ENCODE measurements around the gene C9orf43.
"Not testable (repeated sequence)": the region's sequence is repeated elsewhere in the genome, so short reads cannot be mapped to it uniquely, and the experiment has no call there.

The C9orf43 gene

GRCh38 chr9:113403646-113404045 lies 6.9 kb upstream of the C9orf43 start:
- H3K4me3 ChIP-seq (ENCODE audit: low read depth, low read length): no peak overlapping the region
- TF ChIP-seq CTCF (conservative IDR thresholded peaks at IDR 0.05; ENCODE audit: low read depth, low read length): no peak
- DNase-seq (ENCODE audit: low read depth): peak; percentile 21

GRCh38 chr9:113406353-113406752 lies 4.2 kb upstream of the C9orf43 start:
- DNase-seq (ENCODE audit: low read depth); H3K4me3 ChIP-seq (ENCODE audit: low read depth, low read length): not testable (repeated sequence)

GRCh38 chr9:113406873-113407511 lies 3.6 kb upstream of the C9orf43 start:
- not testable (repeated sequence) for H3K4me3 ChIP-seq (ENCODE audit: low read depth, low read length)
- DNase-seq (ENCODE audit: low read depth): peak; percentile 90
- peak; percentile 89 for TF ChIP-seq CTCF (conservative IDR thresholded peaks at IDR 0.05; ENCODE audit: low read depth, low read length)

GRCh38 chr9:113409481-113409880 lies 1.1 kb upstream of the C9orf43 start:
- DNase-seq (ENCODE audit: low read depth): peak; percentile 8
- TF ChIP-seq CTCF (conservative IDR thresholded peaks at IDR 0.05; ENCODE audit: low read depth, low read length): no peak
- H3K4me3 ChIP-seq (ENCODE audit: low read depth, low read length): peak overlapping the region; percentile 95

GRCh38 chr9:113409883-113410206 lies 702 bp upstream of the C9orf43 start:
- no peak for DNase-seq (ENCODE audit: low read depth)
- no peak for TF ChIP-seq CTCF (conservative IDR thresholded peaks at IDR 0.05; ENCODE audit: low read depth, low read length)
- H3K4me3 ChIP-seq (ENCODE audit: low read depth, low read length): peak overlapping the region; percentile 95

- no peak for TF ChIP-seq CTCF (conservative IDR thresholded peaks at IDR 0.05; ENCODE audit: low read depth, low read length)
- DNase-seq (ENCODE audit: low read depth): no peak
- H3K4me3 ChIP-seq (ENCODE audit: low read depth, low read length): no peak overlapping the region
These were observed 5.7 kb downstream of the C9orf43 start for GRCh38 chr9:113416149-113416721.

GRCh38 chr9:113417370-113417769 lies 6.8 kb downstream of the C9orf43 start:
- H3K4me3 ChIP-seq (ENCODE audit: low read depth, low read length): no peak overlapping the region
- no peak for TF ChIP-seq CTCF (conservative IDR thresholded peaks at IDR 0.05; ENCODE audit: low read depth, low read length)
- DNase-seq (ENCODE audit: low read depth): no peak
